Liver (tissue), 9 donors: ENCODE measurements around the gene FSD1. TPM values are rescaled to one million over a fixed set of nuclear protein-coding genes. Genes with fewer than 3 reads are reported as not detected.

ENCODE experiments used
- DNase-seq: peaks from one replicate; pipeline ENCODE4 v3.0.0-alpha.2; 2017; ENCODE audit warnings: low spot score
- H3K27ac ChIP-seq, 2 donors: one replicate each; pipeline ENCODE4 v1.7.0; 2013; ENCODE audit warnings: inconsistent platforms in 2 of 2, low read length in 2 of 2, control low read depth in 1 of 2, low read depth in 1 of 2, mild to moderate bottlenecking in 1 of 2
- H3K27me3 ChIP-seq, 4 donors: one replicate each; pipeline versions ENCODE4 v1.6.1 to v1.7.0; 2013; ENCODE audit warnings: low read length in 3 of 4, inconsistent platforms in 1 of 4, mild to moderate bottlenecking in 1 of 4, moderate library complexity in 1 of 4; ENCODE audit not compliant: control insufficient read depth in 4 of 4, insufficient read depth in 4 of 4
- H3K36me3 ChIP-seq, 4 donors: one replicate each; pipeline versions ENCODE4 v1.6.1 to v1.7.0; 2013; ENCODE audit warnings: low read length in 3 of 4, mild to moderate bottlenecking in 3 of 4, low read depth in 1 of 4, moderate library complexity in 1 of 4; ENCODE audit not compliant: control insufficient read depth in 4 of 4, insufficient read depth in 3 of 4
- H3K4me1 ChIP-seq, 4 donors: one replicate each; pipeline versions ENCODE4 v1.6.1 to v1.7.0; 2013; ENCODE audit warnings: low read length in 3 of 4, mild to moderate bottlenecking in 3 of 4, moderate library complexity in 1 of 4; ENCODE audit not compliant: control insufficient read depth in 4 of 4, insufficient read depth in 4 of 4
- H3K4me3 ChIP-seq, 3 donors: one replicate each; pipeline versions ENCODE4 v1.6.1 to v1.7.0; 2013; ENCODE audit warnings: low read length in 3 of 3, control low read depth in 1 of 3, low read depth in 1 of 3, mild to moderate bottlenecking in 1 of 3
- H3K9ac ChIP-seq, 2 donors: one replicate each; pipeline ENCODE4 v1.7.0; 2013; ENCODE audit warnings: low read length in 2 of 2, mild to moderate bottlenecking in 2 of 2, moderate library complexity in 2 of 2, control low read depth in 1 of 2, low read depth in 1 of 2
- H3K9me3 ChIP-seq, 4 donors: one replicate each; pipeline versions ENCODE4 v1.6.1 to v1.7.0; 2013; ENCODE audit warnings: low read length in 3 of 4; ENCODE audit not compliant: control insufficient read depth in 4 of 4
- ATF3 ChIP-seq: IDR thresholded peaks from 2 replicates; pipeline ENCODE4 v1.6.1; 2016; ENCODE audit warnings: antibody characterized with exemption
- CTCF ChIP-seq: fragments of 150-350 bp; IDR thresholded peaks from 2 replicates; pipeline ENCODE4 v1.5.1; 2017; ENCODE audit warnings: improper control_type of control experiment, low read depth, low read length; ENCODE audit not compliant: missing input control
- EGR1 ChIP-seq, 2 donors: IDR thresholded peaks; 2 replicates each; pipeline ENCODE4 v1.6.1; 2016 to 2018; ENCODE audit warnings: antibody characterized with exemption in 2 of 2, low read depth in 2 of 2
- FOXA1 ChIP-seq: IDR thresholded peaks from 2 replicates; pipeline ENCODE4 v1.6.1; 2016; ENCODE audit warnings: antibody characterized with exemption
- FOXA2 ChIP-seq: IDR thresholded peaks from 2 replicates; pipeline ENCODE4 v1.6.1; 2016; ENCODE audit warnings: antibody characterized with exemption
- GABPA ChIP-seq, 2 donors: IDR thresholded peaks in 1 of 2; conservative IDR thresholded peaks in 1 of 2; 2 replicates each; pipeline ENCODE4 v1.6.1; 2016; ENCODE audit warnings: antibody characterized with exemption in 2 of 2, mild to moderate bottlenecking in 1 of 2, moderate library complexity in 1 of 2
- HNF4A ChIP-seq, 2 donors: conservative IDR thresholded peaks; 2 replicates each; pipeline ENCODE4 v1.6.1; 2016; ENCODE audit warnings: antibody characterized with exemption in 2 of 2, mild to moderate bottlenecking in 2 of 2
- HNF4G ChIP-seq: IDR thresholded peaks from 2 replicates; pipeline ENCODE4 v1.6.1; 2016; ENCODE audit warnings: antibody characterized with exemption
- JUND ChIP-seq, 2 donors: IDR thresholded peaks; 2 replicates each; pipeline ENCODE4 v1.6.1; 2016; ENCODE audit warnings: antibody characterized with exemption in 2 of 2
- MAX ChIP-seq: IDR thresholded peaks from 2 replicates; pipeline ENCODE4 v1.6.1; 2016; ENCODE audit warnings: antibody characterized with exemption
- NR2F2 ChIP-seq: IDR thresholded peaks from 2 replicates; pipeline ENCODE4 v1.6.1; 2016; ENCODE audit warnings: antibody characterized with exemption
- RAD21 ChIP-seq, 2 donors: IDR thresholded peaks; 2 replicates each; pipeline ENCODE4 v1.6.1; 2016; ENCODE audit warnings: antibody characterized with exemption in 2 of 2, mild to moderate bottlenecking in 2 of 2
- REST ChIP-seq: IDR thresholded peaks from 2 replicates; pipeline ENCODE4 v1.6.1; 2016; ENCODE audit warnings: antibody characterized with exemption, mild to moderate bottlenecking
- RXRA ChIP-seq, 2 donors: IDR thresholded peaks; 2 replicates each; pipeline ENCODE4 v1.6.1; 2017 to 2018; ENCODE audit warnings: antibody characterized with exemption in 2 of 2, mild to moderate bottlenecking in 1 of 2
- SP1 ChIP-seq: IDR thresholded peaks from 2 replicates; pipeline ENCODE4 v1.6.1; 2018; ENCODE audit warnings: antibody characterized with exemption, mild to moderate bottlenecking
- TAF1 ChIP-seq: conservative IDR thresholded peaks from 2 replicates; pipeline ENCODE4 v1.6.1; 2016; ENCODE audit warnings: antibody characterized with exemption, mild to moderate bottlenecking
- YY1 ChIP-seq: IDR thresholded peaks from 2 replicates; pipeline ENCODE4 v1.6.1; 2016; ENCODE audit warnings: antibody characterized with exemption, mild to moderate bottlenecking
- ZBTB33 ChIP-seq: IDR thresholded peaks from 2 replicates; pipeline ENCODE4 v1.6.1; 2016; ENCODE audit warnings: antibody characterized with exemption
- WGBS: extraction: QIAGEN DNeasy Blood & Tissue Kit; methylation state at CpG from one replicate; pipeline ENCODE4 v1.1.7; 2013; 5-methylcytosine and 5-hydroxymethylcytosine counted together
- polyA plus RNA-seq, 2 donors: library from polyadenylated mRNA; stranded (reverse) in 1 of 2; unstranded in 1 of 2; fragments of 200-250 nt in 1 of 2; fragments of >200 nt in 1 of 2; fragmentation: Nextera tagmentation in 1 of 2; extraction: Ambion mirVana in 1 of 2; gene quantifications; one replicate each; pipeline versions ENCODE4 v1.2.1 to v1.2.3, GENCODE V29; 2013 to 2015
- total RNA-seq, 2 donors: library from RNA; depleted of rRNA; stranded (reverse); fragments of >200 nt; gene quantifications; one replicate each; pipeline ENCODE4 v1.2.3, GENCODE V29; 2014
- donor health status: healthy.
- donor health status: healthy.
- donor health status: healthy.
- donor health status: healthy.
- donor health status: healthy.

Gene FSD1
- total and polyA plus RNA-seq, 4 donors: 0.05 to 0.92 (median 0.19) TPM; not detected in 1

- no peak overlapping the region for H3K4me3 ChIP-seq
These were observed 47.4 kb upstream of the FSD1 start for GRCh38 chr19:4257025-4257424.

More at GRCh38 chr19:4257025-4257424, 47.4 kb upstream of the FSD1 start:
- no peak for DNase-seq
- 88% methylated on average over 6 of the region's 6 CpGs for WGBS
- no peaks in the 10 kb centered on the region for H3K27me3 ChIP-seq
- H3K9me3 ChIP-seq: peaks cover 0 to 8% (median 2%) of the 10 kb centered on the region in 4 donors
- peaks cover 31 to 66% (median 39%) of the 10 kb centered on the region in 4 donors for H3K36me3 ChIP-seq
- no peak overlapping the region for H3K27ac ChIP-seq
- H3K9ac ChIP-seq: no peak overlapping the region
- no peaks in the 10 kb centered on the region for H3K4me1 ChIP-seq
- TF ChIP-seq RAD21 (IDR thresholded peaks at IDR 0.05) (no peak), HNF4G (no peak), HNF4A (conservative IDR thresholded peaks at IDR 0.05) (no peak), FOXA2 (no peak), FOXA1 (no peak), GABPA (IDR thresholded peaks at IDR 0.05 in 1 of 2, conservative IDR thresholded peaks at IDR 0.05 in 1 of 2) (no peak), CTCF (no peak), YY1 (no peak), ZBTB33 (no peak), JUND (IDR thresholded peaks at IDR 0.05) (no peak), RXRA (IDR thresholded peaks at IDR 0.05) (no peak), NR2F2 (no peak), REST (no peak), EGR1 (IDR thresholded peaks at IDR 0.05; ENCODE audit: low read depth in 2 of 2) (no peak), ATF3 (no peak), TAF1 (no peak), MAX (no peak), SP1 (no peak)
